ENCODE data around the gene SLF2.

Gene SLF2

DNA sequence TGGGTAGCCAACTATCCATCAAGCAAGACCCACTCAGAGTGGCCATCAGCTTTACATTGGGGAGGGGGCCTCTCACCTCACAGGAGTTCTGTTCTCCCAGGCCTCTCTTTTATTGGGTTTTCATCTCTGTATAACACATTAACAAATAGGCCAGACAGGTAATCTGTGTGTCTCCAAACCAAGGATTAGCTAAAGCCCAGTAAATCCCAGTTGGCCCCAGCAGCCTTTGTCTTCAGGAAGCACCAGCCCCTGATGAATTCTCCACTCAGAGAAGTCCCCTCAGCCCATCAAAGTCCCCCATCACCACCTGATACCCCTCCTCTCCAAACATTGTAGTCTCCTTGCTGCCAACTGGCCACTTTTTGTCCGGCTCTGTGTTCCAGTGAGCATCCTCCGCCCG lies 16.9 kb upstream of the SLF2 start:
- no peak for DNase-seq (ENCODE audit: low read depth in 1 of 2, low spot score in 1 of 2)
- TF ChIP-seq SPI1 (IDR thresholded peaks at IDR 0.05; ENCODE audit: borderline replicate concordance, low read depth) (no peak), GABPA (IDR thresholded peaks at IDR 0.05; ENCODE audit: low read depth) (no peak), POLR2AphosphoS5 (IDR thresholded peaks at IDR 0.05; ENCODE audit: low read depth) (no peak)
- TF ChIP-seq, protein P1, sequence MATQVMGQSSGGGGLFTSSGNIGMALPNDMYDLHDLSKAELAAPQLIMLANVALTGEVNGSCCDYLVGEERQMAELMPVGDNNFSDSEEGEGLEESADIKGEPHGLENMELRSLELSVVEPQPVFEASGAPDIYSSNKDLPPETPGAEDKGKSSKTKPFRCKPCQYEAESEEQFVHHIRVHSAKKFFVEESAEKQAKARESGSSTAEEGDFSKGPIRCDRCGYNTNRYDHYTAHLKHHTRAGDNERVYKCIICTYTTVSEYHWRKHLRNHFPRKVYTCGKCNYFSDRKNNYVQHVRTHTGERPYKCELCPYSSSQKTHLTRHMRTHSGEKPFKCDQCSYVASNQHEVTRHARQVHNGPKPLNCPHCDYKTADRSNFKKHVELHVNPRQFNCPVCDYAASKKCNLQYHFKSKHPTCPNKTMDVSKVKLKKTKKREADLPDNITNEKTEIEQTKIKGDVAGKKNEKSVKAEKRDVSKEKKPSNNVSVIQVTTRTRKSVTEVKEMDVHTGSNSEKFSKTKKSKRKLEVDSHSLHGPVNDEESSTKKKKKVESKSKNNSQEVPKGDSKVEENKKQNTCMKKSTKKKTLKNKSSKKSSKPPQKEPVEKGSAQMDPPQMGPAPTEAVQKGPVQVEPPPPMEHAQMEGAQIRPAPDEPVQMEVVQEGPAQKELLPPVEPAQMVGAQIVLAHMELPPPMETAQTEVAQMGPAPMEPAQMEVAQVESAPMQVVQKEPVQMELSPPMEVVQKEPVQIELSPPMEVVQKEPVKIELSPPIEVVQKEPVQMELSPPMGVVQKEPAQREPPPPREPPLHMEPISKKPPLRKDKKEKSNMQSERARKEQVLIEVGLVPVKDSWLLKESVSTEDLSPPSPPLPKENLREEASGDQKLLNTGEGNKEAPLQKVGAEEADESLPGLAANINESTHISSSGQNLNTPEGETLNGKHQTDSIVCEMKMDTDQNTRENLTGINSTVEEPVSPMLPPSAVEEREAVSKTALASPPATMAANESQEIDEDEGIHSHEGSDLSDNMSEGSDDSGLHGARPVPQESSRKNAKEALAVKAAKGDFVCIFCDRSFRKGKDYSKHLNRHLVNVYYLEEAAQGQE (IDR thresholded peaks at IDR 0.05; ENCODE audit: insufficient replicate concordance, low read depth), result no peak
- TF ChIP-seq, protein P2, sequence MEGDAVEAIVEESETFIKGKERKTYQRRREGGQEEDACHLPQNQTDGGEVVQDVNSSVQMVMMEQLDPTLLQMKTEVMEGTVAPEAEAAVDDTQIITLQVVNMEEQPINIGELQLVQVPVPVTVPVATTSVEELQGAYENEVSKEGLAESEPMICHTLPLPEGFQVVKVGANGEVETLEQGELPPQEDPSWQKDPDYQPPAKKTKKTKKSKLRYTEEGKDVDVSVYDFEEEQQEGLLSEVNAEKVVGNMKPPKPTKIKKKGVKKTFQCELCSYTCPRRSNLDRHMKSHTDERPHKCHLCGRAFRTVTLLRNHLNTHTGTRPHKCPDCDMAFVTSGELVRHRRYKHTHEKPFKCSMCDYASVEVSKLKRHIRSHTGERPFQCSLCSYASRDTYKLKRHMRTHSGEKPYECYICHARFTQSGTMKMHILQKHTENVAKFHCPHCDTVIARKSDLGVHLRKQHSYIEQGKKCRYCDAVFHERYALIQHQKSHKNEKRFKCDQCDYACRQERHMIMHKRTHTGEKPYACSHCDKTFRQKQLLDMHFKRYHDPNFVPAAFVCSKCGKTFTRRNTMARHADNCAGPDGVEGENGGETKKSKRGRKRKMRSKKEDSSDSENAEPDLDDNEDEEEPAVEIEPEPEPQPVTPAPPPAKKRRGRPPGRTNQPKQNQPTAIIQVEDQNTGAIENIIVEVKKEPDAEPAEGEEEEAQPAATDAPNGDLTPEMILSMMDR (IDR thresholded peaks at IDR 0.05; ENCODE audit: insufficient read depth, low read length), result no peak
- no peak overlapping the region for H3K4me3 ChIP-seq (replicated peaks; ENCODE audit: insufficient read depth, low read length)
- H3K27ac ChIP-seq (replicated peaks), result no peak overlapping the region
- no peaks in the 10 kb centered on the region for H3K27me3 ChIP-seq (ENCODE audit: insufficient read depth, poor library complexity, severe bottlenecking)

DNA sequence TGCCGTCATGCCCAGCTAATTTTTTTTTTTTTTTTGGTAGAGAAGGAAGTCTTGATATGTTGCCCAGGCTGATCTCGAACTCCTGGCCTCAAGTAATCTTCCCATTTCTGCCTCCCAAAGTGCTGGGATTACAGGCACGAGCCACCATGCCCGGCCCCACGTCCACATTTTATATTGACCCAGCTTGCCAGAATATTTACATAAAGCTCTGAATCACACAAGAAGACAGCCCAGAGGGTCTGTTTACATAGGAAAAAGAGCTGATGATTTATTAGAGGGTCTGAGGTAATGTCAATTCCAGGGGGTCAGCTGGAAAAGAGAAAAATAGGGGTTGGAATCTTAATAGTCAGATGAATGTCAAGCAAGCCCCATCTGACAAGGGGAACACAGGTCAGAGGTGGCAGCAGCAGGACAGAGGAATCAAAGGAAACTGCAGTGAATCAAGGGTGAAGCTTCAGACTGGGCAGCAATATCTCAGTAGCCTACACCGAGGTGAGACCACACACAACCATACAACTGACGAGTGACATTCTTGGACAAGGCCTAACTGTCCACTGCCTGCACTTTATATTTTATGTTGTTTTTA lies 15.8 kb upstream of the SLF2 start:
- no peak for DNase-seq (ENCODE audit: low read depth in 1 of 2, low spot score in 1 of 2)
- no peak overlapping the region for H3K27ac ChIP-seq (replicated peaks)
- no peak for TF ChIP-seq POLR2AphosphoS5 (IDR thresholded peaks at IDR 0.05; ENCODE audit: low read depth)
- TF ChIP-seq GABPA (IDR thresholded peaks at IDR 0.05; ENCODE audit: low read depth), result no peak
- TF ChIP-seq, protein P1 (IDR thresholded peaks at IDR 0.05; ENCODE audit: insufficient replicate concordance, low read depth), result no peak
- TF ChIP-seq, protein P2 (IDR thresholded peaks at IDR 0.05; ENCODE audit: insufficient read depth, low read length), result no peak

DNA sequence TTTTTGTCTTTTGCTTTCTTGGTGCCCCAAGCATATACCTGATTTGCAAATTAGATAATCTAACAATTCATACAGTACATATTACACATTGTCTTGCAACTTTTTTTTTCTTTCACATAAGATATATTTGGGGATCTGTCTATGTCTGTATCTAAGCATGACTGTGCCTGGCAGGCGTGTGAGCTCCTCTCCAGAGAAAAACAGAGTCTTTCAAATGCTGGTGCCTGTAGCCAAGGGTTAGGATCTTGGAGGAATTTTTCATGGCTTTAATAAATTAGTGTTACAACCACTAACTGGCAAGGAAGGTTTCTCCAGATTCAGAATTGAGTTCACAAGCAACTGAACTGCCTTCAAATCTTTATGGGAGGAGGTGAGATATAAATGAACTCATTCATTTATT lies 14.8 kb upstream of the SLF2 start:
- H3K4me3 ChIP-seq (replicated peaks; ENCODE audit: insufficient read depth, low read length), result no peak overlapping the region
- no peak overlapping the region for H3K27ac ChIP-seq (replicated peaks)
- H3K27me3 ChIP-seq (ENCODE audit: insufficient read depth, poor library complexity, severe bottlenecking), result no peaks in the 10 kb centered on the region
- DNase-seq (ENCODE audit: low read depth in 1 of 2, low spot score in 1 of 2), result no peak
- TF ChIP-seq GABPA (IDR thresholded peaks at IDR 0.05; ENCODE audit: low read depth) (no peak), SPI1 (IDR thresholded peaks at IDR 0.05; ENCODE audit: borderline replicate concordance, low read depth) (no peak), POLR2AphosphoS5 (IDR thresholded peaks at IDR 0.05; ENCODE audit: low read depth) (no peak)
- TF ChIP-seq, protein P1 (IDR thresholded peaks at IDR 0.05; ENCODE audit: insufficient replicate concordance, low read depth), result no peak
- TF ChIP-seq, protein P2 (IDR thresholded peaks at IDR 0.05; ENCODE audit: insufficient read depth, low read length), result no peak

More for the DNA sequence above, 15.8 kb upstream of the SLF2 start:
- Histone ChIP-seq H3K4me3 (replicated peaks; ENCODE audit: insufficient read depth, low read length) (no peak overlapping the region), H3K27me3 (ENCODE audit: insufficient read depth, poor library complexity, severe bottlenecking) (no peaks in the 10 kb centered on the region)
